GM12878 (cell line): ENCODE data around the gene CREB5. TPM values are rescaled to one million over a fixed set of nuclear protein-coding genes. Genes with fewer than 3 reads are reported as not detected.

Experiments
- ATAC-seq: fragments of 200-7000 bp; cut with Tn5 transposase; 3 replicates; pipeline ENCODE4 v1.9.1; 2020; ENCODE audit warnings: mild to moderate bottlenecking, moderate library complexity
- BruUV-seq: library from RNA; stranded (reverse); fragments of 400-500 nt; replicated peaks from 2 replicates; lab custom pipeline; 2021; lab: Mats Ljungman, UMichigan
- CTCF ChIA-PET: fragments of 300-600 bp; sonication (Branson Sonifier 250); formaldehyde crosslinking; extraction: SDS; loops from one replicate; lab custom pipeline; 2021; ENCODE audit warnings: inconsistent platforms; lab: Yijun Ruan, JAX
- POLR2A ChIA-PET: fragments of 350-600 bp; formaldehyde crosslinking; extraction: SDS; loops from one replicate; lab custom pipeline; 2021; ENCODE audit warnings: inconsistent platforms; lab: Charles Lee
- RAD21 ChIA-PET: fragments of 300-600 bp; sonication (Branson Sonifier 250); formaldehyde crosslinking; loops from one replicate; lab custom pipeline; 2023; ENCODE audit warnings: antibody characterized with exemption; ENCODE audit not compliant: unreplicated experiment; lab: Charles Lee
- SMC1A ChIA-PET: fragments of 300-600 bp; sonication (Branson Sonifier 250); formaldehyde crosslinking; loops from one replicate; lab custom pipeline; 2023; ENCODE audit not compliant: unreplicated experiment, uncharacterized antibody; lab: Charles Lee
- DNase-seq: peaks from one replicate; pipeline ENCODE4 v3.0.0-alpha.2; 2011; ENCODE audit warnings: low read depth, low spot score
- FAIRE-seq: peaks from 3 replicates; lab custom pipeline; 2011; peaks lifted over from hg19 to GRCh38; lab: Jason Lieb, UNC
- H2AFZ ChIP-seq: 2 replicates; pipeline ENCODE4 v1.6.0; 2011; ENCODE audit warnings: low read depth, low read length, control low read depth; ENCODE audit not compliant: control insufficient read depth
- H3K27ac ChIP-seq: 2 replicates; pipeline ENCODE4 v1.5.1; 2011; ENCODE audit warnings: control low read depth; ENCODE audit not compliant: control insufficient read depth, insufficient read depth
- H3K27me3 ChIP-seq, 2 experiments: replicated peaks in 1 of 2; 2 replicates each; pipeline versions ENCODE4 v1.6.0 to v1.6.1; 2011; ENCODE audit warnings: low read length in 1 of 2; ENCODE audit not compliant: control insufficient read depth in 2 of 2, insufficient read depth in 2 of 2
- H3K36me3 ChIP-seq, 2 experiments: 2 replicates each; pipeline ENCODE4 v1.5.1; 2011; ENCODE audit warnings: low read length in 1 of 2; ENCODE audit not compliant: control insufficient read depth in 2 of 2, insufficient read depth in 2 of 2
- H3K4me1 ChIP-seq: 2 replicates; pipeline ENCODE4 v1.6.1; 2011; ENCODE audit warnings: mild to moderate bottlenecking, low read length, moderate library complexity, mixed read lengths; ENCODE audit not compliant: control insufficient read depth, insufficient read depth
- H3K4me2 ChIP-seq: 2 replicates; pipeline ENCODE4 v1.6.0; 2011; ENCODE audit warnings: control low read depth; ENCODE audit not compliant: control insufficient read depth, insufficient read depth
- H3K4me3 ChIP-seq: fragments of 200-600 bp; sonication (generic); 2 replicates; pipeline ENCODE4 v1.5.1; 2016
- H3K79me2 ChIP-seq: 2 replicates; pipeline ENCODE4 v1.6.0; 2011; ENCODE audit warnings: low read length; ENCODE audit not compliant: control insufficient read depth, insufficient read depth
- H3K9ac ChIP-seq: 2 replicates; pipeline ENCODE4 v1.8.0; 2011; ENCODE audit warnings: low read length, control low read depth, mixed read lengths; ENCODE audit not compliant: control insufficient read depth, insufficient read depth
- H3K9me3 ChIP-seq: replicated peaks from 3 replicates; pipeline ENCODE4 v1.5.1; 2011; ENCODE audit warnings: mild to moderate bottlenecking, low read length; ENCODE audit not compliant: control insufficient read depth, insufficient read depth
- H4K20me1 ChIP-seq: 2 replicates; pipeline ENCODE4 v1.6.0; 2011; ENCODE audit not compliant: control insufficient read depth, insufficient read depth
- ATF7 ChIP-seq: fragments of 450-650 bp; IDR thresholded peaks from 2 replicates; pipeline ENCODE4 v1.6.1; 2016; ENCODE audit warnings: low read depth, mild to moderate bottlenecking
- BCL3 ChIP-seq: IDR thresholded peaks from 2 replicates; pipeline ENCODE4 v1.6.1; 2011; ENCODE audit warnings: borderline replicate concordance, low read depth, mild to moderate bottlenecking, moderate library complexity, low read length; ENCODE audit not compliant: insufficient read depth, poor library complexity, severe bottlenecking
- CHD4 ChIP-seq: fragments of 200-600 bp; sonication (generic); IDR thresholded peaks from 2 replicates; pipeline ENCODE4 v1.6.1; 2016; ENCODE audit warnings: mild to moderate bottlenecking
- NFIC ChIP-seq: IDR thresholded peaks from 2 replicates; pipeline ENCODE4 v1.6.1; 2012; ENCODE audit warnings: low read depth, mild to moderate bottlenecking, inconsistent platforms, low read length, moderate library complexity
- NR2F1 ChIP-seq: fragments of 450-650 bp; conservative IDR thresholded peaks from 2 replicates; pipeline ENCODE4 v1.6.1; 2017; ENCODE audit warnings: mild to moderate bottlenecking
- RCOR1 ChIP-seq: conservative IDR thresholded peaks from 2 replicates; pipeline ENCODE4 v1.6.1; 2012; ENCODE audit warnings: low read depth, low read length, improper control_type of control experiment
- SIX5 ChIP-seq: IDR thresholded peaks from 2 replicates; pipeline ENCODE4 v1.6.1; 2011; ENCODE audit warnings: mild to moderate bottlenecking, low read depth, low read length, moderate library complexity; ENCODE audit not compliant: severe bottlenecking
- SMAD5 ChIP-seq: IDR thresholded peaks from 2 replicates; pipeline ENCODE4 v1.6.1; 2016; ENCODE audit warnings: antibody characterized with exemption, low read depth
- SPI1 ChIP-seq: IDR thresholded peaks from 2 replicates; pipeline ENCODE4 v1.6.1; 2011; ENCODE audit warnings: low read depth, mild to moderate bottlenecking, low read length, moderate library complexity, borderline replicate concordance; ENCODE audit not compliant: insufficient read depth
- TBL1XR1 ChIP-seq: IDR thresholded peaks from 2 replicates; pipeline ENCODE4 v1.6.1; 2012; ENCODE audit warnings: low read depth, low read length, improper control_type of control experiment
- TCF3 ChIP-seq: IDR thresholded peaks from 2 replicates; pipeline ENCODE4 v1.6.1; 2012; ENCODE audit warnings: low read depth, mild to moderate bottlenecking, low read length, borderline replicate concordance; ENCODE audit not compliant: insufficient read depth
- WRNIP1 ChIP-seq: IDR thresholded peaks from 2 replicates; pipeline ENCODE4 v1.6.1; 2011; ENCODE audit warnings: low read depth, low read length, improper control_type of control experiment, borderline replicate concordance
- WGBS: methylation state at CpG from one replicate; pipeline ENCODE4 v1.1.6; 2016; ENCODE audit warnings: low lambda C conversion rate; ENCODE audit not compliant: insufficient replicate concordance, insufficient coverage; ENCODE audit errors: missing lambda C conversion rate; 5-methylcytosine and 5-hydroxymethylcytosine counted together
- in situ Hi-C: fragments of 300-500 bp; cut with MboI; formaldehyde crosslinking; loops from 9 replicates; pipeline ENCODE4 v1.14.3; 2018; ENCODE audit warnings: mixed read lengths
- intact Hi-C: fragments of 100-400 bp; cut with micrococcal nuclease; formaldehyde crosslinking; loops from one replicate; pipeline ENCODE4 v1.14.2; 2022; ENCODE audit not compliant: unreplicated experiment
- polyA plus RNA-seq, 11 experiments: library from polyadenylated mRNA; depleted of rRNA in 4 of 11; unstranded in 6 of 11; stranded (reverse) in 5 of 11; fragments of >200 nt; fragmentation: Nextera tagmentation in 4 of 11; fragmentation: Illumina TruSeq in 1 of 11; extraction: Ambion mirVana in 4 of 11; extraction: Trizol in 1 of 11; gene quantifications; 1 replicate in 1 of 11; 2 replicates in 10 of 11; pipeline versions ENCODE4 v1.2.1 to v1.2.3, GENCODE V29; 2011 to 2016; ENCODE audit warnings: inconsistent platforms in 2 of 11, missing spikeins in 2 of 11, low read depth in 1 of 11
- total RNA-seq, 4 experiments: library from RNA; depleted of rRNA in 3 of 4; stranded (reverse); fragments of >200 nt in 3 of 4; fragmentation: Illumina TruSeq in 1 of 4; extraction: Trizol in 1 of 4; gene quantifications; 2 replicates each; pipeline versions ENCODE4 v1.2.1 to v1.2.3, GENCODE V29; 2013 to 2021

The CREB5 gene
- total and polyA plus RNA-seq, 10 of the 15 experiments (the other 5 are each of a cell fraction or from before 2014, with no cell fraction given), result 12.9 to 74.1 (median 53.0) TPM

GRCh38 chr7:28558236-28558635 lies 145.9 kb downstream of the CREB5 start:
- FAIRE-seq, result no peak
- WGBS, result 82% methylated on average over 1 of the region's 1 CpG
- intact Hi-C loops, result no loop called here
- DNase-seq, result no peak
- CTCF ChIA-PET, result interaction anchor here (2.6 kb wide), 1 partner anchor 12 kb away, joined by 7 read pairs; no protein-coding TSS in a partner anchor
- Histone ChIP-seq H3K4me1 (no peaks in the 10 kb centered on the region), H3K9ac (no peak overlapping the region), H3K4me3 (no peak overlapping the region), H3K79me2 (no peaks in the 10 kb centered on the region), H3K9me3 (no peaks in the 10 kb centered on the region), H3K36me3 (no peaks in the 10 kb centered on the region), H4K20me1 (no peaks in the 10 kb centered on the region), H3K27ac (no peak overlapping the region), H3K27me3 (peaks cover 0 to 2% of the 10 kb centered on the region in 2 experiments; a peak in 1 of 4 replicates), H3K4me2 (no peak overlapping the region), H2AFZ (no peak overlapping the region)
- no TSS peak for BruUV-seq
- no peak for ATAC-seq
- POLR2A ChIA-PET, result interaction anchor here (0.5 kb wide), 1 partner anchor 49 kb away, joined by 6 read pairs; no protein-coding TSS in a partner anchor
- RAD21 ChIA-PET, result no interaction called here
- 0 out of 2 replicates have a peak, but pooled peaks have one; percentile 6 for TF ChIP-seq SPI1
- no peak for TF ChIP-seq NR2F1
- SMC1A ChIA-PET, result interaction anchor here (1.0 to 12.6 kb wide), 5 partner anchors 11 to 33 kb away, joined by 3 to 101 read pairs (median 4); no protein-coding TSS in a partner anchor
- in situ Hi-C loops, result no loop called here

GRCh38 chr7:28560767-28561166 lies 148.4 kb downstream of the CREB5 start:
- Histone ChIP-seq H3K4me1 (no peaks in the 10 kb centered on the region), H3K36me3 (no peaks in the 10 kb centered on the region), H3K9me3 (no peaks in the 10 kb centered on the region), H3K4me3 (no peak overlapping the region), H3K9ac (no peak overlapping the region), H3K79me2 (no peaks in the 10 kb centered on the region), H3K27ac (no peak overlapping the region), H3K4me2 (no peak overlapping the region), H2AFZ (no peak overlapping the region), H3K27me3 (peaks cover 0 to 2% of the 10 kb centered on the region in 2 experiments; a peak in 1 of 4 replicates), H4K20me1 (no peaks in the 10 kb centered on the region)
- intact Hi-C loops (no loop called here), in situ Hi-C loops (no loop called here)
- DNase-seq (no peak), ATAC-seq (no peak), FAIRE-seq (no peak)
- ChIA-PET RAD21 (no interaction called here), CTCF (interaction anchor here (1.0 to 3.9 kb wide), 2 partner anchors 9 to 12 kb away, joined by 4 to 20 read pairs; no protein-coding TSS in a partner anchor), POLR2A (interaction anchor here (1.2 kb wide), 1 partner anchor 10 kb away, joined by 3 read pairs; no protein-coding TSS in a partner anchor), SMC1A (interaction anchor here (1.0 to 12.6 kb wide), 4 partner anchors 11 to 80 kb away, joined by 3 to 101 read pairs (median 6); no protein-coding TSS in a partner anchor)
- BruUV-seq, result no TSS peak
- 29% methylated on average over 29 of the region's 38 CpGs for WGBS
- TF ChIP-seq WRNIP1, result no peak
- no peak for TF ChIP-seq TBL1XR1
- TF ChIP-seq CHD4, result no peak
- no peak for TF ChIP-seq SMAD5
- TF ChIP-seq ATF7, result no peak
- no peak for TF ChIP-seq NFIC
- TF ChIP-seq TCF3, result 0 out of 2 replicates have a peak, but pooled peaks have one; percentile 22
- TF ChIP-seq BCL3, result peak; percentile 89
- TF ChIP-seq RCOR1, result no peak
- TF ChIP-seq SIX5, result no peak
